K562 (cell line): Measurements from ENCODE around the gene CD226. TPM values are rescaled to one million over a fixed set of nuclear protein-coding genes. Genes with fewer than 3 reads are reported as not detected.

ENCODE experiments used
- ATAC-seq: fragments of 200-7000 bp; cut with Tn5 transposase; 3 replicates; pipeline ENCODE4 v1.9.1; 2020; ENCODE audit warnings: moderate library complexity
- BruUV-seq: library from RNA; stranded (reverse); fragments of 400-500 nt; replicated peaks from 2 replicates; lab custom pipeline; 2021; lab: Mats Ljungman, UMichigan
- CTCF ChIA-PET: fragments of 300-600 bp; formaldehyde crosslinking; extraction: SDS; loops from one replicate; lab custom pipeline; 2021; ENCODE audit warnings: low intra/inter-chr PET ratio; lab: Yijun Ruan, JAX
- POLR2A ChIA-PET: fragments of 300-600, 350-650 bp; sonication (Branson Sonifier 250); formaldehyde crosslinking; extraction: SDS; loops from one replicate; lab custom pipeline; 2021; ENCODE audit warnings: antibody characterized with exemption, inconsistent platforms; lab: Yijun Ruan, JAX
- DNase-seq, 4 experiments: peaks; one replicate each; pipeline versions ENCODE4 v3.0.0 to v3.0.0-alpha.2; 2011 to 2018; ENCODE audit warnings: low spot score in 3 of 4, mixed read lengths in 3 of 4; ENCODE audit errors: extremely low read depth in 1 of 4
- FAIRE-seq: peaks from 2 replicates; lab custom pipeline; 2011; peaks lifted over from hg19 to GRCh38; lab: Jason Lieb, UNC
- H2AFZ ChIP-seq: 2 replicates; pipeline ENCODE4 v1.6.0; 2011; ENCODE audit warnings: low read depth, low read length, control low read depth, inconsistent platforms
- H3K27ac ChIP-seq: fragments of 200-600 bp; 3 replicates; pipeline ENCODE4 v1.8.0; 2011; ENCODE audit warnings: low read depth, mild to moderate bottlenecking, control low read depth, inconsistent platforms, low read length, moderate library complexity, mixed read lengths; ENCODE audit errors: extremely low read depth
- H3K27me3 ChIP-seq, 2 experiments: fragments of 300-600 bp in 1 of 2; 2 replicates in 1 of 2; 3 replicates in 1 of 2; pipeline versions ENCODE4 v1.6.0 to v1.8.0; 2011; ENCODE audit warnings: inconsistent platforms in 2 of 2, low read length in 2 of 2, mild to moderate bottlenecking in 1 of 2, mixed read lengths in 1 of 2, moderate library complexity in 1 of 2; ENCODE audit not compliant: control insufficient read depth in 2 of 2, insufficient read depth in 2 of 2
- H3K36me3 ChIP-seq: fragments of 300-600 bp; 3 replicates; pipeline ENCODE4 v1.8.0; 2011; ENCODE audit warnings: mild to moderate bottlenecking, low read length, inconsistent platforms; ENCODE audit not compliant: control insufficient read depth, insufficient read depth
- H3K4me1 ChIP-seq, 2 experiments: fragments of 200-600 bp in 1 of 2; replicated peaks in 1 of 2; 2 replicates in 1 of 2; 3 replicates in 1 of 2; pipeline versions ENCODE4 v1.5.1 to v1.8.0; 2011; ENCODE audit warnings: inconsistent platforms in 2 of 2, low read length in 2 of 2, mild to moderate bottlenecking in 1 of 2, mixed read lengths in 1 of 2, moderate library complexity in 1 of 2; ENCODE audit not compliant: control insufficient read depth in 2 of 2, insufficient read depth in 2 of 2
- H3K4me2 ChIP-seq: 2 replicates; pipeline ENCODE4 v1.6.1; 2011; ENCODE audit warnings: low read length, control low read depth, inconsistent platforms, mixed read lengths; ENCODE audit not compliant: insufficient read depth
- H3K4me3 ChIP-seq: fragments of 200-600 bp; sonication (generic), shearing (Covaris generic); 2 replicates; pipeline ENCODE4 v1.5.1; 2016; ENCODE audit warnings: control low read depth, inconsistent platforms
- H3K79me2 ChIP-seq: fragments of 200-600 bp; 3 replicates; pipeline ENCODE4 v1.8.0; 2011; ENCODE audit warnings: low read length, inconsistent platforms; ENCODE audit not compliant: control insufficient read depth, insufficient read depth
- H3K9ac ChIP-seq, 2 experiments: 2 replicates each; pipeline versions ENCODE4 v1.6.0 to v1.6.1; 2011; ENCODE audit warnings: low read depth in 2 of 2, low read length in 2 of 2, control low read depth in 1 of 2, inconsistent platforms in 1 of 2, mild to moderate bottlenecking in 1 of 2, mixed read lengths in 1 of 2; ENCODE audit not compliant: insufficient read depth in 1 of 2
- H3K9me1 ChIP-seq: one replicate; pipeline ENCODE4 v1.6.0; 2011; ENCODE audit warnings: inconsistent platforms, mild to moderate bottlenecking, low read length, moderate library complexity; ENCODE audit not compliant: control insufficient read depth, insufficient read depth
- H3K9me3 ChIP-seq: replicated peaks from 2 replicates; pipeline ENCODE4 v1.5.1; 2011; ENCODE audit warnings: low read depth, low read length, inconsistent platforms; ENCODE audit not compliant: control insufficient read depth, insufficient read depth
- H4K20me1 ChIP-seq: replicated peaks from 2 replicates; pipeline ENCODE4 v1.6.1; 2011; ENCODE audit warnings: low read length, inconsistent platforms, mixed read lengths; ENCODE audit not compliant: control insufficient read depth, insufficient read depth
- BACH1 ChIP-seq: fragments of 200-800 bp; sonication (Bioruptor generic); IDR thresholded peaks from 2 replicates; pipeline ENCODE4 v1.6.1; 2016; ENCODE audit warnings: missing genetic modification characterization, missing compliant biosample characterization
- ERF ChIP-seq: fragments of 450-650 bp; formaldehyde crosslinking; IDR thresholded peaks from 2 replicates; pipeline ENCODE4 v1.4.0; 2020; ENCODE audit warnings: mild to moderate bottlenecking, mixed read lengths
- MEIS2 ChIP-seq: fragments of 450-650 bp; IDR thresholded peaks from 2 replicates; pipeline ENCODE4 v1.6.1; 2014; ENCODE audit warnings: mild to moderate bottlenecking; ENCODE audit not compliant: partially characterized antibody
- PCBP1 ChIP-seq: fragments of 200-400 bp; formaldehyde crosslinking; IDR thresholded peaks from 2 replicates; pipeline ENCODE4 v1.6.1; 2018; ENCODE audit warnings: mild to moderate bottlenecking, low read depth, low read length; ENCODE audit not compliant: poor library complexity, severe bottlenecking
- TGIF2 ChIP-seq: sonication (generic); formaldehyde crosslinking; IDR thresholded peaks from 2 replicates; pipeline ENCODE4 v1.8.1; 2022; ENCODE audit warnings: mild to moderate bottlenecking, missing genetic modification reagents, moderate library complexity
- WGBS: fragments of 100-300 bp; shearing (Covaris generic); methylation state at CpG from one replicate; pipeline ENCODE4 v1.1.6; 2016; ENCODE audit warnings: low coverage, mixed read lengths; ENCODE audit not compliant: insufficient coverage; ENCODE audit errors: missing lambda C conversion rate; 5-methylcytosine and 5-hydroxymethylcytosine counted together
- in situ Hi-C: fragments of 300-500 bp; cut with MboI; formaldehyde crosslinking; loops from 4 replicates; pipeline ENCODE4 v1.15.0; 2018; ENCODE audit warnings: inconsistent platforms, mixed read lengths
- intact Hi-C: fragments of 100-400 bp; cut with micrococcal nuclease; formaldehyde crosslinking; loops from 2 replicates; pipeline ENCODE4 v1.14.2; 2022
- polyA plus RNA-seq, 8 experiments: library from polyadenylated mRNA; depleted of rRNA in 4 of 8; stranded (reverse) in 5 of 8; unstranded in 3 of 8; fragments of >200 nt; fragmentation: Nextera tagmentation in 2 of 8; fragmentation: Illumina TruSeq in 1 of 8; extraction: Ambion mirVana in 2 of 8; extraction: Trizol in 1 of 8; gene quantifications; 2 replicates each; pipeline versions ENCODE4 v1.2.1 to v1.2.3, GENCODE V29; 2011 to 2014; ENCODE audit warnings: inconsistent platforms in 1 of 8, missing spikeins in 1 of 8
- total RNA-seq, 7 experiments: library from RNA; depleted of rRNA in 6 of 7; stranded (reverse); fragments of >200 nt in 6 of 7; fragmentation: Illumina TruSeq in 2 of 7; extraction: Trizol in 2 of 7; gene quantifications; 2 replicates each; pipeline versions ENCODE4 v1.2.1 to v1.2.3, GENCODE V29; 2011 to 2021; ENCODE audit warnings: low replicate concordance in 1 of 7
- TF ChIP-seq, protein P1 (sequence below), 2 experiments: fragments of 450-650 bp in 1 of 2; IDR thresholded peaks; 2 replicates each; pipeline ENCODE4 v1.6.1; 2011 to 2017; ENCODE audit warnings: low read depth in 2 of 2, antibody characterized with exemption in 1 of 2, borderline replicate concordance in 1 of 2, low read length in 1 of 2, mild to moderate bottlenecking in 1 of 2, mixed read lengths in 1 of 2; ENCODE audit not compliant: control insufficient read depth in 1 of 2
- TF ChIP-seq, protein P2 (sequence below): fragments of 450-650 bp; formaldehyde crosslinking; IDR thresholded peaks from 2 replicates; pipeline ENCODE4 v1.4.0; 2020; ENCODE audit warnings: mild to moderate bottlenecking, moderate library complexity
- TF ChIP-seq, protein P3 (sequence below): sonication (generic); formaldehyde crosslinking; IDR thresholded peaks from 2 replicates; pipeline ENCODE4 v1.8.1; 2023; ENCODE audit warnings: missing genetic modification reagents, mild to moderate bottlenecking, borderline replicate concordance

CD226 gene
- total and polyA plus RNA-seq, 9 of the 15 experiments (the other 6 are each of a cell fraction or from before 2014, with no cell fraction given) = 0.32 to 1.7 (median 0.80) TPM

DNA sequence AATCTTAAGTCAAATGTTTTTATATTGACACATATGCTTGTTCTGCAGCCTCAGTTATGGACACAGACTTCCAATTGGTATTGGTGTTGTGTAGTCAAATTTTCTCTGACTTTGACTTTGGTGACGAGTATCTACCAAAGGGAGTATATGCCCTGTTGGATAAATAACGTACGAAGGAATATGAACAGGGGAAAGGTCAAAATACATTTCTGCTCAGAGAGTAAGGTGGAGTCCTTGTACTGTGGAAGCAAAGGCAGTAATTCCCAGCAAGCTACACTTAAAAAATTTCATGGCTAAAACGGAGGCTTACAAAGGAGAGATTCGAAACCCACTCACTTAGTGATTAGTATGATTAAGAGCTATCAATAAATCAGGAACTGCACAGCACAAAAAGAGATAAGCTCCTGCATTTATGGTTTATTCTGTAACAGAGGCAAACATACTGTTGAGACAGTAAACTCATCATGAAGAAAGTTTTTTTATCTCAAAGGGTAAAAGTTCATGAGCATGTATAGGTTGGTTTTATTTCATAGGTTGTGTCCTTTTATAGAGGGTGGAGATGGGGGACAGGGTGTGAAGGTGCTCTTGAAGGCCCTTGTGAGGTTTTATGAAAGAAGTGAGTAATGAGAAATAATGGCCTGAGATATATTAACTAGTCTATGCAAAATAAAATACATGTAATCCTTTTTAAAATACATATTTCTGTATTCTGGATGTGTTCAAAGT, 142.7 kb downstream of the CD226 start:
- H3K79me2 ChIP-seq = no peaks in the 10 kb centered on the region
- H3K4me3 ChIP-seq = no peak overlapping the region
- no peak for ATAC-seq
- 4% methylated on average over 5 of the region's 5 CpGs for WGBS
- no peaks in the 10 kb centered on the region for H4K20me1 ChIP-seq
- no peaks in the 10 kb centered on the region for H3K9me1 ChIP-seq
- ChIA-PET CTCF (no interaction called here), POLR2A (no interaction called here)
- no peak for FAIRE-seq
- in situ Hi-C loops = no loop called here
- H3K4me1 ChIP-seq = no peaks in the 10 kb centered on the region
- H3K36me3 ChIP-seq = no peaks in the 10 kb centered on the region
- H3K4me2 ChIP-seq = no peak overlapping the region
- BruUV-seq = no TSS peak
- no peaks in the 10 kb centered on the region for H3K9me3 ChIP-seq
- no peaks in the 10 kb centered on the region for H3K27me3 ChIP-seq
- DNase-seq = no peak
- no peak overlapping the region for H3K9ac ChIP-seq
- no peak overlapping the region for H2AFZ ChIP-seq
- no peak for TF ChIP-seq PCBP1
- no peak for TF ChIP-seq BACH1
- TF ChIP-seq ERF (CRISPR knock-in tag) = no peak
- TF ChIP-seq, protein P1, sequence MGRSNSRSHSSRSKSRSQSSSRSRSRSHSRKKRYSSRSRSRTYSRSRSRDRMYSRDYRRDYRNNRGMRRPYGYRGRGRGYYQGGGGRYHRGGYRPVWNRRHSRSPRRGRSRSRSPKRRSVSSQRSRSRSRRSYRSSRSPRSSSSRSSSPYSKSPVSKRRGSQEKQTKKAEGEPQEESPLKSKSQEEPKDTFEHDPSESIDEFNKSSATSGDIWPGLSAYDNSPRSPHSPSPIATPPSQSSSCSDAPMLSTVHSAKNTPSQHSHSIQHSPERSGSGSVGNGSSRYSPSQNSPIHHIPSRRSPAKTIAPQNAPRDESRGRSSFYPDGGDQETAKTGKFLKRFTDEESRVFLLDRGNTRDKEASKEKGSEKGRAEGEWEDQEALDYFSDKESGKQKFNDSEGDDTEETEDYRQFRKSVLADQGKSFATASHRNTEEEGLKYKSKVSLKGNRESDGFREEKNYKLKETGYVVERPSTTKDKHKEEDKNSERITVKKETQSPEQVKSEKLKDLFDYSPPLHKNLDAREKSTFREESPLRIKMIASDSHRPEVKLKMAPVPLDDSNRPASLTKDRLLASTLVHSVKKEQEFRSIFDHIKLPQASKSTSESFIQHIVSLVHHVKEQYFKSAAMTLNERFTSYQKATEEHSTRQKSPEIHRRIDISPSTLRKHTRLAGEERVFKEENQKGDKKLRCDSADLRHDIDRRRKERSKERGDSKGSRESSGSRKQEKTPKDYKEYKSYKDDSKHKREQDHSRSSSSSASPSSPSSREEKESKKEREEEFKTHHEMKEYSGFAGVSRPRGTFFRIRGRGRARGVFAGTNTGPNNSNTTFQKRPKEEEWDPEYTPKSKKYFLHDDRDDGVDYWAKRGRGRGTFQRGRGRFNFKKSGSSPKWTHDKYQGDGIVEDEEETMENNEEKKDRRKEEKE (IDR thresholded peaks at IDR 0.05; ENCODE audit: borderline replicate concordance in 1 of 2, control insufficient read depth in 1 of 2, low read depth in 2 of 2, low read length in 1 of 2) = no peak
- TF ChIP-seq, protein P2, sequence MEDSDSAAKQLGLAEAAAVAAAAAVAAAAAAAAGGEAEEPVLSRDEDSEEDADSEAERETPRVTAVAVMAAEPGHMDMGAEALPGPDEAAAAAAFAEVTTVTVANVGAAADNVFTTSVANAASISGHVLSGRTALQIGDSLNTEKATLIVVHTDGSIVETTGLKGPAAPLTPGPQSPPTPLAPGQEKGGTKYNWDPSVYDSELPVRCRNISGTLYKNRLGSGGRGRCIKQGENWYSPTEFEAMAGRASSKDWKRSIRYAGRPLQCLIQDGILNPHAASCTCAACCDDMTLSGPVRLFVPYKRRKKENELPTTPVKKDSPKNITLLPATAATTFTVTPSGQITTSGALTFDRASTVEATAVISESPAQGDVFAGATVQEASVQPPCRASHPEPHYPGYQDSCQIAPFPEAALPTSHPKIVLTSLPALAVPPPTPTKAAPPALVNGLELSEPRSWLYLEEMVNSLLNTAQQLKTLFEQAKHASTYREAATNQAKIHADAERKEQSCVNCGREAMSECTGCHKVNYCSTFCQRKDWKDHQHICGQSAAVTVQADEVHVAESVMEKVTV = no peak
- TF ChIP-seq MEIS2 = no peak
- TF ChIP-seq, protein P3, sequence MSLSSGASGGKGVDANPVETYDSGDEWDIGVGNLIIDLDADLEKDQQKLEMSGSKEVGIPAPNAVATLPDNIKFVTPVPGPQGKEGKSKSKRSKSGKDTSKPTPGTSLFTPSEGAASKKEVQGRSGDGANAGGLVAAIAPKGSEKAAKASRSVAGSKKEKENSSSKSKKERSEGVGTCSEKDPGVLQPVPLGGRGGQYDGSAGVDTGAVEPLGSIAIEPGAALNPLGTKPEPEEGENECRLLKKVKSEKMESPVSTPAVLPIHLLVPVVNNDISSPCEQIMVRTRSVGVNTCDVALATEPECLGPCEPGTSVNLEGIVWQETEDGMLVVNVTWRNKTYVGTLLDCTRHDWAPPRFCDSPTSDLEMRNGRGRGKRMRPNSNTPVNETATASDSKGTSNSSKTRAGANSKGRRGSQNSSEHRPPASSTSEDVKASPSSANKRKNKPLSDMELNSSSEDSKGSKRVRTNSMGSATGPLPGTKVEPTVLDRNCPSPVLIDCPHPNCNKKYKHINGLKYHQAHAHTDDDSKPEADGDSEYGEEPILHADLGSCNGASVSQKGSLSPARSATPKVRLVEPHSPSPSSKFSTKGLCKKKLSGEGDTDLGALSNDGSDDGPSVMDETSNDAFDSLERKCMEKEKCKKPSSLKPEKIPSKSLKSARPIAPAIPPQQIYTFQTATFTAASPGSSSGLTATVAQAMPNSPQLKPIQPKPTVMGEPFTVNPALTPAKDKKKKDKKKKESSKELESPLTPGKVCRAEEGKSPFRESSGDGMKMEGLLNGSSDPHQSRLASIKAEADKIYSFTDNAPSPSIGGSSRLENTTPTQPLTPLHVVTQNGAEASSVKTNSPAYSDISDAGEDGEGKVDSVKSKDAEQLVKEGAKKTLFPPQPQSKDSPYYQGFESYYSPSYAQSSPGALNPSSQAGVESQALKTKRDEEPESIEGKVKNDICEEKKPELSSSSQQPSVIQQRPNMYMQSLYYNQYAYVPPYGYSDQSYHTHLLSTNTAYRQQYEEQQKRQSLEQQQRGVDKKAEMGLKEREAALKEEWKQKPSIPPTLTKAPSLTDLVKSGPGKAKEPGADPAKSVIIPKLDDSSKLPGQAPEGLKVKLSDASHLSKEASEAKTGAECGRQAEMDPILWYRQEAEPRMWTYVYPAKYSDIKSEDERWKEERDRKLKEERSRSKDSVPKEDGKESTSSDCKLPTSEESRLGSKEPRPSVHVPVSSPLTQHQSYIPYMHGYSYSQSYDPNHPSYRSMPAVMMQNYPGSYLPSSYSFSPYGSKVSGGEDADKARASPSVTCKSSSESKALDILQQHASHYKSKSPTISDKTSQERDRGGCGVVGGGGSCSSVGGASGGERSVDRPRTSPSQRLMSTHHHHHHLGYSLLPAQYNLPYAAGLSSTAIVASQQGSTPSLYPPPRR = no peak
- TF ChIP-seq TGIF2 (CRISPR knock-in tag) = no peak
- no peak overlapping the region for H3K27ac ChIP-seq
- intact Hi-C loops = no loop called here
